NCI-H2227 treated with DMSO at 0.1 percent for 48 hours (cell line): ENCODE data around the gene CCDC88C.
"Not testable (repeated sequence)": the region's sequence is repeated elsewhere in the genome, so short reads cannot be mapped to it uniquely, and the experiment has no call there.

Source experiments
- DNase-seq: peaks from one replicate; lab custom pipeline; 2025; lab: John Stamatoyannopoulos, UW

Gene CCDC88C

DNA sequence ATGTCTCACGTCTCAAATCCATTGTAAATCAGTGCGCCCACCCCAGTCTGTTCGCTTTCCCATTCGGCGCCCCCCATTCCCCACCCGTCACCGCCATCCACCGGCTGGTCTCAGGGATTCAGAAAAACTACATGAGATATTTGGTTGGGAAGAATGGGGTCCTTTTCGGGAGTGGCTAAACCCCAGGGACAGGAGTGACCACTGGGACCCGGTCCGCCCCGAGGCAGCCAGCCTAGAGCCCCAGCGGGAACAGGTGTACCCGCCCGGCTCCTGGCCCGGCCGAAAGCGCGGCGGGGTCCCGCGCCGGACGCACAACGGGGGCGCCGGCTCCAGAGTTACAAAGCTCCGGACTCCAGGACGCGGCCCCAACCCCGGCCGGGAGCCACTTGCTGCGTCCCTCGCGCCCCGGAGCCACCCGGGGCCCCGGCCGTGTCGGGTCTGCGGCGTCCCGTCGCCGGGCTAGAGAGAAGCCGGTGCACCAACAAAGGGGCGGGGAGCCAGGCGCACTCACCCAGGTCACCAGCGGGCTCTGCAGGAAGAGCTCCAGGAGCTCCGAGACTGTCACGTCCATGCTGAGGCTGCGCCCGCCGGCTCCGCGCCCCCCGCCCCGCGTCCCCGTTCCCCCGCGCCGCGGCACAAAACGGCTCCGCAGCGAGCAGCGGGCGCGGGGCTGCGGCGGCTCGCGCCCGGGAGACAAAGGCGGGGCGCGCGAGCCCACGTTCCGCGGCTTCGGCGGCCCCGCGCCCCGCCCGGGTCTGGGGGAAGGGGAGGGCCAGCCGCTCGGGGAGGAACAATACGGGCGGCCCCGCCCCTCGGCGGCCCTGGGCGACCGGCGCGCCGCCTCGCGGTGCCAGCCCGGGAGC is at the start of gene CCDC88C:
Gene CCDC88C, minus strand, starts transcription at position 701 of the 863 bp plus-strand sequence. Its CDS starts 130 bp downstream, at position 571.
- DNase-seq, result peak; percentile 48

DNA sequence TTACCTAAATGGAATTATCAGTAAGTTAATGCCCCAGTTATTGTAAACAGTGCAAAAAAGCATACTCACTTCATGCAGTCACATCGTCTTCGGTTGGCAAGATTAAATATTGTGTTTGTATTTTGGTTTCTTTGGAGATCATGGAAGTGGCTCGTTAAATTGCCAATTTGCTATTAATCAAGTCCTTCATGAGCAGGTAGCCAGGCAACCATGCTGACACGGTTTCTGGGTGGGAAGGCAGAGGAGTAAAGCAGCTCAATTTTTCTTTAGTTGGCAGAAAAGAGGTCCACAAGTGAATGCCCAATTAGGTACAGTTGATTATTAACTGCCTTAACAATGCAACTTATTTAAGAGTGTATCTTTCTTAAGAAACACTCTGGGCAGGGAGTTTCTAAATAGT is 48.6 kb upstream of the CCDC88C start:
- no peak for DNase-seq

DNA sequence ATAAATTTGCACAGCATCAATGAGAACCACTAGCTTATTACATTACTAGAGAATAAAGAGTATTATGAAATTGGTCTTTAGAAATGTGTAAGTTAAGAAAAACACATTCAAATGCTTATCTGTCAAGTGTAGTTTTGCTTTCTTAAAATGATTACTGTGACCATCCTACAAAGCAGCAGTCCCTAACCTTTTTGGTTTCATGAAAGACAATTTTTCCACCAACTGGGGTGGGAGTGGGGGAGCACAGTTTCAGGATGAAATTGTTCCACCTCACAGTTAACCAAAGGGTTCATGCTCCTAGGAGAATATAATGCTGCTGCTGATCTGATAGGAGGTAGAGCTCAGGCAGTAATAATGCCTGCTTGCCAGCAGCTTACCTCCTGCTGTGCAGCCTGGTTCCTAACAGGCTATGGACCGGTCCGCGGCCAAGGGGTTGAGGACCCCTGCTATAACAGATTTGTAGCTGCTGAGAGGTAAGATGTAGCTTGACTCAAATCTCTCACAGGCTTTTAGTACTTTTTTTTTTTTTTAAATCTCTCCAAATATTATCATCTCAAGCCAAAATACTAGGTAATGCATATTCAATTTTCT is 47.1 kb upstream of the CCDC88C start:
- peak; percentile 41 for DNase-seq

GRCh38 chr14:91458612-91459011 is 41.0 kb upstream of the CCDC88C start:
- no peak for DNase-seq

DNA sequence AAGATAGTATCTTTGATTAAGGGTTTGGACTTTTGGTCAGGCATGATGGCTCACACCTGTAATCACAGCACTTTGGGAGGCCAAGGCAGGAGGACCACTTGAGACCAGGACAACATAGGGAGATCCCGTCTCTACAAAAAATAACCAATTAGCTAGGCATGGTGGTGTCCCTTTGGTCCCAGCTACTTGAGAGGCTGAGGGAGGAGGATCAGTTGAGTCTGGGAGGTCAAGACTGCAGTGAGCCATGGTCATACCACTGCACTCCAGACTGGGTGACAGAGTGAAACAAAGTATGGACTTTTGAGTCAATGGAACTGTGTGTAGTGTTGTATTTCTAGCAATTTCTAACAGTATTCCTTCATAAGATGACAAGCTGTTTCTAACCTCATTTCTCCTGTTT is 38.7 kb upstream of the CCDC88C start:
- no peak for DNase-seq

DNA sequence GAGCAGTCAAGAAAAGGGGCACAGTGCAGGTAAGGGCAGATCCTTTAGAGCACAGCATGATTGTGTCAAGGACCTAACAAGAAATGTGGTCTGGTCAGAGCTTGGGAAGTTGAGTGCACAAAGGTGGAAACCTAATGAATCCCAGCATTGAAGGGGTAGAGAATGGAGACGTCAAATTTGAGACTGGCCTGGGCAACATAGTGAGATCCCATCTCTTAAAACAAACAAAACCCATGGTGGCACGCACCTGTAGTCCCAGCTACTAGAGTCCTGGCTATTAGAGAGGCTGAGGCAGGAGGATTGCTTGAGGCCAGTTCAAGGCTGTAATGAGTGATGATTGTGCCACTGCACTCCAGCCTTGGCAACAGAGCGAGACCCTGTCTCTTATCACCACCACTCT is 37.0 kb upstream of the CCDC88C start:
- no peak for DNase-seq

- DNase-seq, result no peak
Measured at GRCh38 chr14:91454155-91454554, 36.5 kb upstream of the CCDC88C start.

- no peak for DNase-seq
Measured at GRCh38 chr14:91453744-91454143, 36.1 kb upstream of the CCDC88C start.

DNA sequence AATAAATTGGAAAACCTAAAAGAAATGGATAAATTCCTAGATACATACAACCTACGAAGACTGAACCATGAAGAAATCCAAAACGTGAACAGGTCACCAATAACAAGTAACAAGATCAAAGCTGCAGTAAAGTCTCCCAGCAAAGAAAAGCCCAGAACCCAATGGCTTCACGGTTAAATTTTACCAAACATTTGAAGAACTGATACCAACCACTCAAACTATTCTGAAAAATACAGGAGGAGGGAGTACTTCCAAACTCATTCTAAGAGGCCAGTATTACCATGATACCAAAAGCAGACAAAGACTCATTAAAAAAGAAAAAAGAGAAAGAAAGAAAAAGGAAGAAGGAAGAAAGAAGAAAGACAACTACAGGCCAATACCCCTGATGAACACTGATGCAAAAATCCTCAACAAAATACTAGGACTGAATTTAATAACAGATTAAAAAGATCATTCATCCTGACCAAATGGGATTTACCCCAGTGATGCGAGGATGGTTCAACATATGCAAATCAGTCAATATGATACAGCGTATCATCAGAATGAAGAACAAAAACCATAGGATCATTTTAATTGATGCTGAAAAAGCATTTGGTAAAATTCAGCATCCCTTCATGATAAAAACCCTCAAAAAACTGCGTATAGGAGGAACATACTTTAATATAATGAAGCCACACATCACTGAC is 26.9 kb upstream of the CCDC88C start:
- DNase-seq, result no peak

DNA sequence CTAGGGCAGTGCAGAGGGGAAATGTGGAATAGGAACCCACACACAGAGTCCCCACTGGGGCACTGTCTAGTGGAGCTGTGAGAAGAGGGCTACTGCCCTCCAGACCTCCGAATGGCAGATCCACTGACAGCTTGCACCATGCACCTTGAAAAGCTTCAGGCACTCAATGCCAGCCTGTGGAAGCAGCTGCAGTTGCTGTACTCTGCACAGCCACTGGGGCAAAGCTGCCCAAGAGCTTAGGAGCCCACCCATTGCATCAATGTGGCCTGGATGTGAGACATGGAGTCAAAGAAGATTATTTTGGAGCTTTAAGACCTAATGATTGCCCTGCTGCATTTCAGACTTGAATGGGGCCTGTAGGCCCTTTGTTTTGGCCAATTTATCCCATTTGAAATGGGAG is 21.7 kb upstream of the CCDC88C start:
- DNase-seq, result no peak

DNA sequence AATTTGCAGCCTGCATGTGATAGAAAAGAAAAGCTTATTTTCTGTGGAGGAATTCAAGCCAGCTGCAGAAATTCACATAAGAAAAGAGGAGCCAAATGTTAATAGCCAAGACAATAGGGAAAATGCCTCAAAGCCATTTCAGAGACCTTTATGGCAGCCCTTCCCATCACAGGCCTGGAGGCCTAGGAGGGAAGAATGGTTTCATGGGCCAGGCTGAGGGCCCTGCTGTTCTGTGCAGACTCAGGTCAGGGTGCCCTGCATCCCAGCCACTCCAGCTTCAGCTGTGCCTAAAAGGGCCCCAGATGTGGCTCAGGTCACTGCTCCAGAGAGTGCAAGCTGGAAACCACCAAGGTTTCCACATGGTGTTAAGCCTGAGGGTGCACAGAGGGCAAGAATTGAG is 21.2 kb upstream of the CCDC88C start:
- no peak for DNase-seq

DNA sequence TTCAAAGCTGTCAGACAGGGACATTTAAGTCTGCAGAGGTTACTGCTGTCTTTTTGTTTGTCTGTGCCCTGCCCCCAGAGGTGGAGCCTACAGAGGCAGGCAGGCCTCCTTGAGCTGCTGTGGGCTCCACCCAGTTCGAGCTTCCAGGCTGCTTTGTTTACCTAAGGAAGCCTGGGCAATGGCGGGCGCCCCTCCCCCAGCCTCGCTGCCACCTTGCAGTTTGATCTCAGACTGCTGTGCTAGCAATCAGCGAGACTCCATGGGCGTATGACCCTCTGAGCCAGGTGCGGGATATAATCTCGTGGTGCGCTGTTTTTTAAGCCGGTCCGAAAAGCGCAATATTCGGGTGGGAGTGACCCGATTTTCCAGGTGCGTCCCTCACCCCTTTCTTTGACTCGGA is 18.6 kb upstream of the CCDC88C start:
- DNase-seq, result not testable (repeated sequence)

GRCh38 chr14:91429385-91429784 is 11.8 kb upstream of the CCDC88C start:
- no peak for DNase-seq

DNA sequence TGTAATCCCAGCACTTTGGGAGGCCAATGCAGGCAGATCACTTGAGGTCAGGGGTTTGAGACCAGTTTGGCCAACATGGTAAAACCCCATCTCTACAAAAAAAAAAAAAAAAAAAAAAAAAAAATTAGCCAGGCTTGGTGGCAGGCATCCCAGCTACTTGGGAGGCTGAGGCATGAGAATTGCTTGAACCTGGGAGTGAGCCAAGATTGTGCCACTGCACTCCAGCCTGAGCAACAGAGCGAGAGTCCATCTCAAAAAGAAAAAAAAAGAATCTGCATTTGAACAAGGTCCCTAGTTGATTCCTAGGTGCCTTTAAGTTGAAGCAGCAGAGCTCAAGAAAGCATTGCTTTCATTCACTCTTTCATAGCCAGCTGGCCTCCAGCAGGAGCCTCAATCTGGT is 11.3 kb upstream of the CCDC88C start:
- not testable (repeated sequence) for DNase-seq

GRCh38 chr14:91425531-91425944 is 7.9 kb upstream of the CCDC88C start:
- not testable (repeated sequence) for DNase-seq

GRCh38 chr14:91424813-91425530 is 7.4 kb upstream of the CCDC88C start:
- no peak for DNase-seq

DNA sequence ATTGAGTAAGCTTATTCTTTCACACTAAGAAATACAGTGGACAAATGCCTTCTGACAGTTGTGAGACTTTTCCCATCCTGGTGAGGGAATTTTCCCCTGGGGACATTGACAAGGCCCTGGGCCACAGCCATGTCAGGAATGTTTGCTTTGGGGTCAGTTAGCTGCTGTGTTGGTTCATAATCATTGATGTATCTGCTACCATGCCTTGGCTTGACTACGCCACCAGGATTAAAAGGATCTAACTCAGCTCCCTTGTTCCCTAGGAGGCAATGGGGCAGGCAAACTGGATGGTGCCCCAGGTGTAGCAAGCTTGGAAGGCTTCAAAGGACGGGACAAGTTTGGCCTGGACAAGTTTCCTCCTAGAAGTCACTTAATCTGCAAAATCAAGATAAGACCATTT is 3.1 kb upstream of the CCDC88C start:
- DNase-seq, result no peak

DNA sequence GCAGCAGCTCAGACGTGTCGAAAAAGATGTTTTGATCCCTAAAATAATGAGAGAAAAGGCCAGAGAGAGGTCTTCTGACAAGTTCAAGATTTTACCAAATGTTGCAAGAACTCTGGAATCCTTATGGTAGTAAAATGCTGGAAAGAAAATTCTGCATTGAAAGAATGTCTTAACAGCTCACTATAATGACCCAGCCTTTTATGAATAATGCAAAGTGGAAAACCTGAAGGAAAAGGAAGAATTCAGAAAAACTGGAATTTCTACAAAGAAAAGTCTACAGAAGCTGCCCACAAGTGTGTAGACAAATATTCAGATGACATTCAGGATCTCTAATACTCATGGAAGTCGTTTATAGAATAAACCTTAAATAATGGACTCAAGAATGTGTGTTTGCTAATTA is 1.8 kb upstream of the CCDC88C start:
- no peak for DNase-seq

DNA sequence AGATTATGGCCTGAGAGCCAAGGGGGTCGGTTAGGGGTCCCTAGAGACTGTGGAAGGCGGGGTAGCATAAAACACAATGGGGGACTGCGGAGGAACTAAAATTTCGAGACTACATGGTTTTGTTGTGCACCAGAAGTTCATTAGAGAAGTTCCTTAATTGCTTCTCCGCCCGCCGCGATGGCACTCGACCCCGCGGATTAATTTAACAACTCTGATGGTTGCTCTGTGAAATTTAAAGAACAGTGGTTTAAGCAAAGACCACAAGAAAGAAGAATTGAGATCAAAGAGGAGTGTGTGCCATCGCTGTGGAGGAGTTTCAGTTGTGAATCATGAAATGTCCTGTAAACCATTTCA is 1.4 kb upstream of the CCDC88C start:
- DNase-seq, result no peak

- peak; percentile 18 for DNase-seq
Measured at GRCh38 chr14:91418387-91419043, 895 bp upstream of the CCDC88C start.

GRCh38 chr14:91417983-91418386 is 365 bp upstream of the CCDC88C start:
- DNase-seq, result peak; percentile 48

- no peak for DNase-seq
Measured at GRCh38 chr14:91416744-91417119, 888 bp downstream of the CCDC88C start.
